NCI-H128 (cell line): ENCODE results near the gene TIGD3.

Source experiments
- DNase-seq: peaks from one replicate; lab custom pipeline; 2025; ENCODE audit not compliant: unreplicated experiment; lab: John Stamatoyannopoulos, UW

TIGD3 gene

GRCh38 chr11:65354265-65355012, at the start of gene TIGD3:
Gene TIGD3, plus strand, starts transcription at chr11:65354751. Its CDS starts 1,058 bp downstream, at chr11:65355809.
- peak; percentile 82 for DNase-seq

GRCh38 chr11:65305501-65306268, 48.9 kb upstream of the TIGD3 start:
- no peak for DNase-seq

- no peak for DNase-seq
Measured at GRCh38 chr11:65307298-65308229, 47.0 kb upstream of the TIGD3 start.

GRCh38 chr11:65308281-65308891, 46.2 kb upstream of the TIGD3 start:
- DNase-seq: no peak

GRCh38 chr11:65309006-65309405, 45.5 kb upstream of the TIGD3 start:
- DNase-seq: no peak

GRCh38 chr11:65310215-65310614, 44.3 kb upstream of the TIGD3 start:
- no peak for DNase-seq

GRCh38 chr11:65310736-65311135, 43.8 kb upstream of the TIGD3 start:
- DNase-seq: no peak

- DNase-seq: no peak
Measured at GRCh38 chr11:65311170-65311678, 43.3 kb upstream of the TIGD3 start.

GRCh38 chr11:65314501-65315203, 39.9 kb upstream of the TIGD3 start, which contains the start of gene CDC42EP2:
Gene CDC42EP2, plus strand, starts transcription at chr11:65314866. Its CDS starts 6,033 bp downstream, at chr11:65320899.
- DNase-seq: peak; percentile 29

GRCh38 chr11:65315204-65315865, 39.2 kb upstream of the TIGD3 start:
- DNase-seq: peak; percentile 69

- no peak for DNase-seq
Measured at GRCh38 chr11:65315866-65316226, 38.7 kb upstream of the TIGD3 start.

GRCh38 chr11:65316227-65317024, 38.1 kb upstream of the TIGD3 start:
- no peak for DNase-seq

- no peak for DNase-seq
Measured at GRCh38 chr11:65317025-65317786, 37.3 kb upstream of the TIGD3 start.

- no peak for DNase-seq
Measured at GRCh38 chr11:65320386-65321075, 34.0 kb upstream of the TIGD3 start.

GRCh38 chr11:65321076-65321475, 33.5 kb upstream of the TIGD3 start:
- no peak for DNase-seq

GRCh38 chr11:65321828-65322485, 32.6 kb upstream of the TIGD3 start:
- DNase-seq: no peak

- no peak for DNase-seq
Measured at GRCh38 chr11:65323813-65324212, 30.7 kb upstream of the TIGD3 start.
